GM18499 (cell line): ENCODE results near the gene RNASEL.
"Not testable (repeated sequence)": the region's sequence is repeated elsewhere in the genome, so short reads cannot be mapped to it uniquely, and the experiment has no call there.

Experiments
- ATAC-seq: cut with Tn5 transposase; IDR thresholded peaks from one replicate; pipeline ENCODE4 v1.9.1; 2021; ENCODE audit warnings: moderate number of reproducible peaks; ENCODE audit not compliant: insufficient read depth, unreplicated experiment

Gene RNASEL

GRCh38 chr1:182565537-182565936 is 23.5 kb downstream of the RNASEL start:
- no peak for ATAC-seq

DNA sequence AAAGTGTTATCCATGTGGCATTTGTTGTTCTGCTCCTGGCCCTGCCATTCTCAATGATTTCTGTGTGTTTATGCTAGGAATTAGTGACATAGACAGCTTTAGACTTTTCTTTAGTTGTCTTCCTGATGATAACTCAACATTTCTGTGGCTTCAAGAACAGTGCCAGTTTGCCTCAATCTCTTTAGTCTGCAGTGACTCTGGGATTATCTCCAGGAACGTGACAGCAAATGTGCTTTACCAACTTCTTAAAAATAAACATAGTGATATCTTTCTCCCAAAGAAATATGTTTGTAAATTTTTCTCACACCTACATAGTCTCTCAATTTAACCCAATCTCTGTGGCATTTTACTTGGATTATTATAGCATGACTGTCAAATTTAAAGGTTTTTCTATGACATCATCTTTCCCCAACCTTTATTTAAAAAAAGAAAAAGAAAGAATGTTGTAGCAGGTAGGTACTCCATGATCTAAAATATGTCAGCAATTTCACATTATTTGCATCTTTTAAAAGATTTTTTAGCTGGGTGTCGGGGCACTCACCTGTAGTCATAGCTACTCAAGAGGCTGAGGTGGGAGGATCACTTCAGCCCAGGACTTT is 24.6 kb downstream of the RNASEL start:
- no peak for ATAC-seq

DNA sequence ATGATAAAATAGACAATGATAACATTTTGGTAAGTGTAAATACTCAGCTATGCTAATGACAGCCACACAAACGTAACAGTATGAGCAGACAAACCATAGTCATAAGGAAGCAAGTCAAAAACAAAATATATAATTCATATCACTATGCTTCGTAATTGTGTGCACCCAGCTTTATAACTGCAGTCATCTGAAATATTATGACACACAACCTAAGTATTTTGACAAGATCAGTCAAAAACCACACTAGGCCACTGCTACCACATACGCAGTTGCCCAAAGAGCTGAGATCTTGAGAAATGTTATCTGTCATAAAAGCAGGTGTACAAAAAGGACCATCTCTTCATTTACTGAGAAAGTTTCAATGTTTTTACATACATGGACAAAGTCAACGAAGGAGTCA is 26.0 kb downstream of the RNASEL start:
- no peak for ATAC-seq

DNA sequence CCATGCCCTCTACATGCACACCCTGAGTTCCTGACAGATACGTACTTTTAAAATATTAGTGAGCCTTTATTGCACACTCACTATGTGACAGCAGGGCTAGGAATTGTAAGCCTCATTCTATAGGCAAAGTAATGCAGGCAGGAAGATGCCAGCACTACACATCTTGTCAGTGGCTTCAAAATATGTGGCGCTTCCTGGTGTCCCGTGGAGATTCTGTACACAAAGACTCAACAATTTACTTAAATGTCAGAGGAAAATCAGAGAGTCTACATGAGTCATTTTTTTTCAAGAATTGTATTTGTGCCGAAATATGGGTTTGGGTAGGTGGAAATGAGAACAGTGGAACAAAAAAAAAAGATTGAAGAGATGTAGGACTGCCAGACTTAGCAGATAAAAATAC is 27.6 kb downstream of the RNASEL start:
- no peak for ATAC-seq

DNA sequence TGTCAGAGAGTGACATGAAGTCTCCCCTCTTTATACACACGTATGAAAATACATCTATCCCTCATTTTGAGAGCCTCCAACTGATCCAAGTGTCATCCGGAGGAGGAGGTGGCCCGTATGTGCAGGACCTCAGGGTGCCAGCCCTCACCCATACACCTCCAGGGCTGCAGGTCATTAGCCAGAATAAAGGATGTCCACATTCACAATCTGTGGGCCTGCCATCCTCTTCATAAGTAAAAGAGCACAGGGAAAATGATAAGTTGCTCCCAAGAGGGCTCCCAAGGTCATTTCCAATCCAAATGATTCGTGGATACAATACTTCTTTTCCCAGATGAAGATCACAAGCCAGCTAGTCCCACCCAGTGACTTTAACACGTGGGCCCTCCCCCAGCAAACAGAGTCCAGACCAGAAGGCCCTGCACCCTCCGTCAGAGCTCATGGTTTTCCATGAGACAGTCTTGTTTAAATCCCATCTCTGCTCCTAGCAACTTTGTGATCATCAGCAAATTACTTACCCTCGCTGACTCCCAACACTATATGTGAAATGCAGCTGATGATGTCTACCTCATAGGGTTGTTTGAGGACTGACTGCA is 28.6 kb downstream of the RNASEL start:
- no peak for ATAC-seq

DNA sequence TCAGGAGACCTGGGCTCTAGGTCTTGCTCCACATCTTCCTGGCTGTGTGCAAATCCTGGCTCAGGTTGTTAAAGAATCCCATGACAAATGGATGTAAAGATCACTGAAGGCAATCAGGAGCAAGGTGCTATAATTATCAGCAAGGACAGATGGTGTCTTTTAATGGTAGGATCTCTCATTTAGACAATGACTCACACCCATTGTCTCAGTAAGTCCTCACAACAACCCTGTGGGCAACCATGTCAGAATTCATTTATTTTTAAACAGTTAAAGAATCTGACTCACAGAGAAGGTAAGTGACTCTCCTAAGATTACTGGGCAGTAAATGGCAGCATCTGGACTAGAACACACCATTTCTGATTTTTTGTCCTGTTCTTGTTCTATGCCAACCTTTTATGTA is 32.8 kb downstream of the RNASEL start:
- no peak for ATAC-seq

DNA sequence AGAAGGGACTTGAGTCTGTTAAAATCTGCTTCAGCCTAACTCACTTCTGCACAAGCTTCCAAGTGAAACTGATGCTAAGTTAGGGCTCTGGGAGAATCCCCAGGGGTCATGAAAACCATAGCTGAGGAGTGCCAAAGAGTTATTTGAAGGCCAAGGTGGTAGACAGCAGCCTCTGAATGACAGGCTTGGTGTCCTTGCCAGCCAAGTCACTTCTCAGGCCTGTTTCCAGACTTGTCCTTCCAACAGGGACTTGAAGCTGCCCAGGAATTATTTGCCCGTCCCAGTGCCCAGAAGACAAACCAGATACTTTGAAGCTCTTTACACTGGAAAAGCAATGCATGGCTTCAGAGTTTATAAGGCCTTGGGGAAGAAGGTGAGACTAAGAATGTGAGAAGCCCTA is 33.6 kb downstream of the RNASEL start:
- no peak for ATAC-seq

- no peak for ATAC-seq
Measured at GRCh38 chr1:182552527-182552926, 36.5 kb downstream of the RNASEL start.

DNA sequence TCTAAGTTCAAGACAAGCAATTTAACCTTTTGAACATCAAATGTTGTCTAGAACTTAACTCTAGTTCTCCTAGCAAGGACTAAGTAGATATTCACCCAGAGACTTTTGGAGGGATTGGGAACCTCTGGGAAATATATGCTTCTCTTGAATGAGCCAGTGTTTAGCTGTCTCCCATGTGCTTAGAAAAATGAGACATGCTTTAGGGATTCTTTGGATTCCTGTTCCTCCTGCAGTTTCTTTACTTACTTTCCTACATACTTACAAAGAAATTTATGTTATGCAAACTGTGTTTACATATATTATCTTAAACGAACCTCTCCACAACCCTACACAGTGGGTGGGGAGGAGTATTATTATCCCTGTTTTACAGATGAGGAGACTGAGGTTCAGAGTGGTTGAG is 39.2 kb downstream of the RNASEL start:
- ATAC-seq, result no peak

DNA sequence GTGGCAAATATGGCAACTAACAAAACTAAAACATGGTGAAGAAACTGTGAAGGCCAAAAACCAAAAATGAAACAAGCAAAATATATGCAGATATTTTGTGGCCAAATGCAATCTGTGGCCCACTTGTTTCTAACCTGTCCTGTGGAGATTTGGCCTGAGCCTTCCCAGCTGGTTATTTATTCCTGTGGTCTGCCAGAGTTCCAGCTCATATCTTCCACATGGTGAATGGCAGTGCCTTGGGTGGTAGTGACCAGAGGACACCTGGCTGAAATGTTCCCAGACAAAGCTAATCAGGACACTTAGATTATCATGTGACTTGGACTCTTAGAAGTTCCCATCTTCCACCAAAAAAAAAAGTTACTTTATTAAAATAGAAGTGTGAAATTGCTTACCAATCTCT is 39.7 kb downstream of the RNASEL start:
- ATAC-seq, result no peak

DNA sequence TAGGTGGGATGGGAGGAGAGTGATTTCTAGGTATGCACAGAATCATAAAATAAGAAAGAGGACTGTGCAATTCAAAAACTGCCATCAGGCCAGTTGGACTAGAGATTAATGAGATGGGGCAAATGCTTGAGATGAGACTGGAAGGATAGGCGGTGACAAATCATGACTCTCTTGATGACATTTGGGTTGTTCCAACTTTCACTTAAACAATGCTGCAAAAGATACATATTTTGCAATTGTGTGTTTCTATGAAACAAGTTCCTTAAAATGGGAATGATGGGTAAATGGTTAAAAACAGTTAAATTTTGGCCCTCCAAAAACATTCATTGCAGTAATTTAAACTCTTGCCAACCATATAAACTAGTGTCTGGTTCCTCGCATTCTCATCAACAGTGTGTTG is 55.2 kb downstream of the RNASEL start:
- ATAC-seq, result no peak

- not testable (repeated sequence) for ATAC-seq
Measured at GRCh38 chr1:182528206-182528605, 60.9 kb downstream of the RNASEL start.

DNA sequence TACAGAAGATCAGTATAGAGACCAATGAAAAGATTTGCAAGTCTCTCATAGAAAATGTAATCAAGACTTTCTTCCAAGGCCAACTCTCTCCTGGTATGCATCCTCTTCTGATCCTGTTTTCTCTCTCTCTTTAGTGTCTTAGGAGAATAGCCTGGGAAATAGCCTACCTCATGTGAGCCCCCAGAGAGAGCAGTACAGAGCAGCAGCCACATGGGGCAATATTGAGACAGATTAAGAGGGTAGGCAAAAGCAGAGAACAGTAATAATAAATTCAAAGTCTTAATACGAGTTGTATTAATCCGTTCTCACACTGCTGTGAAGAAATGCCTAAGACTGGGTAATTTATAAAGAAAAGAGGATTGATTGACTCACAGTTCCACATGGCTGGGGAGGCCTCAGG is 61.4 kb downstream of the RNASEL start:
- ATAC-seq, result no peak

DNA sequence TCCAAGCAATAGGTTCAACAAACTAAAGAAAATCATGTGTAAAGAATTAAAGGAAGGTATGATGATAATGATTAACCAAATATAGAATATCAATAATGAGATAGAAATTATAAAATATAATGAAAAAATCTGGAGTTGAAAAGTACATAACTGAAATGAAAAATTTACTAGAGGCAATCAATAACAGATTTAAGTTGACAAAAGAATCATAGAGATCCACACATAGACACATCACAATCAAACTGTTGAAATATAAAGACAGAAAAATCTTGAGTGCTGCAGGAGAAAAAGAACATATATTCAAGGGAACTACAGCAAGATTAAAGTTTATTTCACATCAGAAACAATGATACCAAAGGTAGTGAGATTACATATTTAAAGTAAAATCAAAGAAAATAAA is 63.7 kb downstream of the RNASEL start:
- no peak for ATAC-seq
